Body of pancreas (tissue), 4 donors: ENCODE results near the gene SYCP2. TPM values are rescaled to one million over a fixed set of nuclear protein-coding genes. Genes with fewer than 3 reads are reported as not detected.

Source experiments
- ATAC-seq: fragments of 150-250 bp; one replicate; pipeline ENCODE4 v1.9.1; 2016
- DNase-seq, 4 donors: peaks; one replicate each; pipeline ENCODE4 v3.0.0-alpha.2; 2019
- H3K27ac ChIP-seq, 4 donors: fragments of 200-600 bp; sonication (generic); 1 replicate in 3 of 4; 2 replicates in 1 of 4; pipeline versions ENCODE4 v1.5.1 to v1.6.1; 2016 to 2019; ENCODE audit warnings: mild to moderate bottlenecking in 1 of 4, mixed read lengths in 1 of 4, moderate library complexity in 1 of 4
- H3K27me3 ChIP-seq, 2 donors: fragments of 200-600 bp; sonication (generic); one replicate each; pipeline ENCODE4 v1.6.0; 2016; ENCODE audit warnings: mild to moderate bottlenecking in 1 of 2
- H3K36me3 ChIP-seq, 2 donors: fragments of 200-600 bp; sonication (generic); replicated peaks in 1 of 2; 2 replicates each; pipeline ENCODE4 v1.5.1; 2016; ENCODE audit warnings: low read depth in 2 of 2; ENCODE audit not compliant: insufficient read depth in 1 of 2
- H3K4me1 ChIP-seq: fragments of 200-600 bp; sonication (generic); one replicate; pipeline ENCODE4 v1.6.0; 2016
- H3K4me3 ChIP-seq, 2 donors: fragments of 200-600 bp; sonication (generic); 1 replicate in 1 of 2; 2 replicates in 1 of 2; pipeline ENCODE4 v1.5.1; 2016 to 2019
- H3K9me3 ChIP-seq, 3 donors: fragments of 200-600 bp; sonication (generic); 1 replicate in 2 of 3; 2 replicates in 1 of 3; pipeline ENCODE4 v1.5.1; 2016
- CTCF ChIP-seq, 7 experiments: fragments of 450-650 bp in 4 of 7; fragments of 200-600 bp in 3 of 7; sonication (generic) in 3 of 7; IDR thresholded peaks; one replicate each; pipeline ENCODE4 v1.5.1; 2016 to 2019; ENCODE audit warnings: antibody characterized with exemption in 7 of 7
- POLR2A ChIP-seq, 3 donors: fragments of 450-650 bp; IDR thresholded peaks; one replicate each; pipeline ENCODE4 v1.6.1; 2016; ENCODE audit warnings: antibody characterized with exemption in 3 of 3, mild to moderate bottlenecking in 2 of 3
- WGBS, 2 donors: methylation state at CpG; one replicate each; pipeline ENCODE4 v1.1.5; 2017; 5-methylcytosine and 5-hydroxymethylcytosine counted together
- intact Hi-C: fragments of 100-400 bp; cut with DNase I; formaldehyde crosslinking; loops from one replicate; pipeline ENCODE4 v1.15.1; 2023
- total RNA-seq, 2 donors: library from RNA; depleted of rRNA; stranded (reverse); fragments of >200 nt; gene quantifications; one replicate each; pipeline ENCODE4 v1.1.0, GENCODE V29; 2016

Gene SYCP2
- total RNA-seq, 2 donors from 2014 or later = 3.6 to 15.3 TPM

- no peaks in the 10 kb centered on the region for H3K9me3 ChIP-seq
- no peaks in the 10 kb centered on the region for H3K36me3 ChIP-seq
- no peak for ATAC-seq
- no peak for TF ChIP-seq CTCF (IDR thresholded peaks at IDR 0.05)
- TF ChIP-seq POLR2A (IDR thresholded peaks at IDR 0.05) = no peak
- H3K27me3 ChIP-seq = no peaks in the 10 kb centered on the region
- peaks cover 46% of the 10 kb centered on the region for H3K4me1 ChIP-seq
- no peak overlapping the region for H3K27ac ChIP-seq
- WGBS, 2 donors = 50 to 52% methylated on average over 4 of the region's 4 CpGs
- intact Hi-C loops = no loop called here
- DNase-seq = no peak
- no peak overlapping the region for H3K4me3 ChIP-seq
Measured at GRCh38 chr20:59938221-59938620, 4.8 kb upstream of the SYCP2 start.

GRCh38 chr20:59937150-59937549 lies 3.7 kb upstream of the SYCP2 start:
- H3K4me1 ChIP-seq = peaks cover 57% of the 10 kb centered on the region

GRCh38 chr20:59936409-59936808 lies 3.0 kb upstream of the SYCP2 start:
- TF ChIP-seq CTCF (IDR thresholded peaks at IDR 0.05) (no peak), POLR2A (IDR thresholded peaks at IDR 0.05) (no peak)
- Histone ChIP-seq H3K4me3 (no peak overlapping the region), H3K4me1 (peaks cover 52% of the 10 kb centered on the region), H3K27ac (no peak overlapping the region), H3K9me3 (no peaks in the 10 kb centered on the region), H3K27me3 (no peaks in the 10 kb centered on the region), H3K36me3 (no peaks in the 10 kb centered on the region)
- intact Hi-C loops = no loop called here
- 35 to 45% methylated on average over 4 of the region's 4 CpGs for WGBS, 2 donors
- DNase-seq (no peak), ATAC-seq (no peak)

More at GRCh38 chr20:59937150-59937549, 3.7 kb upstream of the SYCP2 start:
- ATAC-seq = no peak
- Histone ChIP-seq H3K27me3 (no peaks in the 10 kb centered on the region), H3K9me3 (no peaks in the 10 kb centered on the region), H3K36me3 (no peaks in the 10 kb centered on the region), H3K4me3 (no peak overlapping the region), H3K27ac (no peak overlapping the region)
- 52 to 58% methylated on average over 3 of the region's 3 CpGs for WGBS, 2 donors
- no peak for DNase-seq
- TF ChIP-seq CTCF (IDR thresholded peaks at IDR 0.05) (no peak), POLR2A (IDR thresholded peaks at IDR 0.05) (no peak)
- intact Hi-C loops = no loop called here

- H3K4me1 ChIP-seq = peaks cover 46% of the 10 kb centered on the region
- H3K27ac ChIP-seq = no peak overlapping the region
- DNase-seq (no peak), ATAC-seq (no peak)
- intact Hi-C loops = no loop called here
- H3K36me3 ChIP-seq = no peaks in the 10 kb centered on the region
- WGBS, 2 donors = 86 to 87% methylated on average over 8 of the region's 8 CpGs
- H3K9me3 ChIP-seq = no peaks in the 10 kb centered on the region
- no peak overlapping the region for H3K4me3 ChIP-seq
- no peaks in the 10 kb centered on the region for H3K27me3 ChIP-seq
- no peak for TF ChIP-seq POLR2A (IDR thresholded peaks at IDR 0.05)
- TF ChIP-seq CTCF (IDR thresholded peaks at IDR 0.05) = no peak
Measured at GRCh38 chr20:59935457-59936185, 2.2 kb upstream of the SYCP2 start.
